Activated CD8-positive, alpha-beta memory T cell treated with anti-CD3 and anti-CD28 coated beads for 36 hours (primary cell): ENCODE data around the gene NAGA. TPM values are rescaled to one million over a fixed set of nuclear protein-coding genes. Genes with fewer than 3 reads are reported as not detected.

Experiments used
- CTCF ChIA-PET: fragments of 350-600 bp; sonication (Branson Sonifier 250); formaldehyde crosslinking; loops from one replicate; lab custom pipeline; 2021; ENCODE audit warnings: antibody characterized with exemption; lab: Charles Lee
- POLR2A ChIA-PET: fragments of 350-600 bp; sonication (Branson Sonifier 250); formaldehyde crosslinking; loops from one replicate; lab custom pipeline; 2021; ENCODE audit warnings: antibody characterized with exemption; lab: Charles Lee
- total RNA-seq, 2 experiments: library from RNA; stranded (reverse); gene quantifications; one replicate each; pipeline ENCODE4 v1.2.3, GENCODE V29; 2021

The NAGA gene
- total RNA-seq, 2 experiments from 2014 or later: 20.0 to 20.9 TPM

DNA sequence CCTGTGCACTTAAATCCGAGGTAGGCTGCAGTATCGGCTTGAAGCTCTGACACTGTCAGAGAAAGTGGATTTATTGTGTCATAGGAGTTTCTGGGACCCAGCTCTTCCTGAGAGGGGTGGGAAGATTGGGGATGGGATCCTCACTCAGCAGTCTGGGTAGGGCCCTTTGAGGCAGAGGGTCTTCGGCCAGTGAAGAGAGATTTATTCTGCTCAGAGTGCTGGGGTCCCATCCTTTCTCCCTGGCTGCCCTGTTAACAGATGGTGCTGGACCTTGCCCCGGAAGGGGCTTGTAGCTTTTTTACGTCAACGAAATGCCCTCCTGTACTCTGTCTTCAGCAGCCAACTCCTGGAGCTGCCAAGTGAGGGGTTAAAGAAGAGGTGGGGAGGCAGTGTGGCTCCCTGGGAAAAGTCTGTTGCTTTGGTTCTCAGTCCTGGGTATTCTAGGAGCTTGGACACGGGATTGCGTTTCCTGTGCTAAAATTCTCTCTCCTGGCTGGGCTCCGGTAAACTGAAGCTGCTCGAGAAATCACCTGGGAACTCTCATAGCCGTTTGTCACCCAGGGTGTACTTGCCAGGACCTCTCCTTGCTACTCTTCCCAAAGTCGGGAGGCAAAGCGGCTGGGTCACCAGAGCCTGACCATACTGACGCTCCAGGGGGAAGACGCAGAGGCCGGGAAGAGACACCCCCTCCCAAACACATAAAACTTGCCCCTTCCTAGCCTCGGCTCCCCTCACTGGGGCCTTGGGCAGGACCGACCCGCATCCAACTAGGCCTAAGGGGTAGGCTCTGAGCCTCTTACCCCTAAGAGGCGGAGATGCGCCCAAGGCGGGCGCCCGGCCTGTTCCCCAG, 8.1 kb upstream of the NAGA start:
- ChIA-PET POLR2A (interaction anchor here (0.5 to 3.3 kb wide), 4 partner anchors 8 to 466 kb away, joined by 3 to 42 read pairs (median 5); partner anchors contain the start of gene NDUFA6), CTCF (interaction anchor here (0.6 to 4.6 kb wide), 3 partner anchors 11 to 138 kb away, joined by 6 to 31 read pairs (median 6); partner anchors contain the start of gene NDUFA6)

DNA sequence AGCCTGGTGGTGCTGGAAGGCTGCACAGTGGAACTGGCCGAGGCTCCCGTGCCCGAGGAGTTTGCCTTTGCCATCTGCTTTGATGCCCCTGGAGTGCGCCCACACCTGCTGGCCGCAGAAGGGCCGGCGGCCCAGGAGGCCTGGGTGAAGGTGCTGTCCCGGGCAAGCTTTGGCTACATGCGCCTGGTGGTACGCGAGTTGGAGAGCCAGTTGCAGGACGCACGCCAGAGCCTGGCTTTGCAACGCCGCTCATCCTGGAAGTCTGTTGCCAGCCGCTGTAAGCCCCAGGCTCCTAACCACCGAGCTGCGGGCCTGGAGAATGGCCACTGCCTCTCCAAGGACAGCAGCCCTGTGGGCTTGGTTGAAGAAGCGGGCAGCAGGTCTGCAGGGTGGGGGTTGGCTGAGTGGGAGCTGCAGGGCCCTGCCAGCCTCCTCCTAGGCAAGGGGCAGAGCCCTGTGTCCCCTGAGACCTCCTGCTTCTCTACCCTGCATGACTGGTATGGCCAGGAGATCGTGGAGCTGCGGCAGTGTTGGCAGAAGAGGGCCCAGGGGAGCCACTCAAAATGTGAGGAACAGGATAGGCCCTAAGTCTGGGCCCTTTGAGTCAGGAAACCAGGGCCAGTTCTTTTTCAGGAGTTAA, 7.0 kb upstream of the NAGA start:
- ChIA-PET CTCF (interaction anchor here (1.1 to 4.6 kb wide), 2 partner anchors 12 to 111 kb away, joined by 3 to 31 read pairs; partner anchors contain the start of gene NDUFA6), POLR2A (interaction anchor here (3.3 kb wide), 1 partner anchor 13 kb away, joined by 42 read pairs; the partner anchor contains the start of gene NDUFA6)

DNA sequence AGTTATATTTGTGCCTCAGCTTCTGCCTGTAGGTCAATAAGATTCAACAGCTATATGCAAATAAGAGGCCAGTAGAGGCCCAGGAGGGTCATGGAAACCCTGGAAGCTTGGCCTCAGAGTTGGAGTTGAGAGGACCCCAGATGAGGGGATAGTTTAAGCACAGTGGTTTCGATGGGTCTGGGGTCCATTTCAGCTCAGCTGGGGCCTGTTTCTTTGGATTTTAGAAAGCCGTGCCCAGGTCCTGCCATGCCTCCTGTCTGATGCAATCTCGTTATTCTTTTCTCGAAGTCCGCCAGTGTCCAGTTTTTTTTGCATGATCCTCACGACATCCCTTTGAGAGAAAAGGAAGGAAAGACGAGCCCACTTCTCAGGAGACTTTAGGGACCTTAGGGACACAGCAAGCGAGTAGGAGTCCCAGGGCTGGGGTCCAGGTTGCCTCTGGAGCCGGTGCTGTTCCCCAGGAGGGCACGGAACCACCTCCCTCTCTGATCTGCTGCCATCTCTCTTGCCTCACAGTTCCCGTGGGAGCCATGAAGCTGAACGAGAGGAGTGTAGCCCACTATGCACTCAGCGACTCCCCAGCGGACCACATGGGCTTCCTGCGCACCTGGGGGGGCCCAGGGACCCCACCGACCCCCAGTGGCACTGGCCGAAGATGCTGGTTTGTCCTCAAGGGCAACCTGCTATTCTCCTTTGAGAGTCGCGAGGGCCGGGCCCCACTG, 6.3 kb upstream of the NAGA start:
- POLR2A ChIA-PET: interaction anchor here (0.7 kb wide), 1 partner anchor 17 kb away, joined by 11 read pairs; no protein-coding TSS in a partner anchor

DNA sequence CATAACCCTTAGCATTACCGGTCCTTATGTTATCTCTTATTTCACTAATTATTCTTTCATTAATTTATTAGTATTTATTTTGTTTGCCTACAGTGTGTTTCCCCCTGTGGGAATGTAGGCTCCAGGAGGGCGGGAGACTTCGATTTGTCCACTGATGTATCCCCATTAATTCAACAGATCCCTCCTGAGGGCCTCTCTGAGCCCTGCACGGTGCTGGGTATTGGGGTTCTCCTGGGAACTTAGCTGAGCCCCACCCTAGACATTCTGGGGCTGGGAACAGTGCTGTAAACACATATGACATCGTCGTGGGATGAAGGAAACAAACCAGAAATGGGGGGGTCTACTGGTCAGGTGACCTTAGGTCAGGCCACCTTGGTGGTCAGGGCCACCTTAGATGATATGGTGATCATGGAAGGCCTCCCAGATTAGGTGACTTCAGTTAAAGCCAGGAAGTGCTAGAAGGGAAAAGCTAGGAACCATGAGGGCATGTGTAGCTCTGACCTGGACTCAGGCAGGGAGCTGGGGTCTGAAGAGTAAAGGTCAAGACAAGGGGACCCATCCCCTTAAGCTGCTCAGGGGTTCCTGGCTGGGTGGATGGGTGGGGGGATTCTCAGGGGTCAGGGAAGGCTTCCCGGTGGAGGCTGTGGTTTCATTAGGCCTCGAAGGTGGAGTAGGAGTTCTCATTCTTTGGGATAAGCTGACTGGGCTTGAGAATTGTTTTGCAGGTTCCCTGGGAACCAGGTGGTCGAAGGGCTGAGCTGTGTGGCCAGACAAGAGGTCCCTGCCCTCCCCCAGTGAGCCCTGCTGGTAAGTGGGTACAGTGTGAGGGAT, 4.4 kb upstream of the NAGA start:
- ChIA-PET CTCF (interaction anchor here (0.6 to 1.6 kb wide), 3 partner anchors 16 to 369 kb away, joined by 3 to 7 read pairs (median 6); partner anchors contain the start of gene NDUFA6), POLR2A (interaction anchor here (0.6 to 1.0 kb wide), 4 partner anchors 15 to 236 kb away, joined by 3 to 4 read pairs (median 4); partner anchors contain the start of gene NDUFA6)

More for the DNA sequence above, 6.3 kb upstream of the NAGA start:
- CTCF ChIA-PET: interaction anchor here (1.1 kb wide), 1 partner anchor 110 kb away, joined by 3 read pairs; no protein-coding TSS in a partner anchor

DNA sequence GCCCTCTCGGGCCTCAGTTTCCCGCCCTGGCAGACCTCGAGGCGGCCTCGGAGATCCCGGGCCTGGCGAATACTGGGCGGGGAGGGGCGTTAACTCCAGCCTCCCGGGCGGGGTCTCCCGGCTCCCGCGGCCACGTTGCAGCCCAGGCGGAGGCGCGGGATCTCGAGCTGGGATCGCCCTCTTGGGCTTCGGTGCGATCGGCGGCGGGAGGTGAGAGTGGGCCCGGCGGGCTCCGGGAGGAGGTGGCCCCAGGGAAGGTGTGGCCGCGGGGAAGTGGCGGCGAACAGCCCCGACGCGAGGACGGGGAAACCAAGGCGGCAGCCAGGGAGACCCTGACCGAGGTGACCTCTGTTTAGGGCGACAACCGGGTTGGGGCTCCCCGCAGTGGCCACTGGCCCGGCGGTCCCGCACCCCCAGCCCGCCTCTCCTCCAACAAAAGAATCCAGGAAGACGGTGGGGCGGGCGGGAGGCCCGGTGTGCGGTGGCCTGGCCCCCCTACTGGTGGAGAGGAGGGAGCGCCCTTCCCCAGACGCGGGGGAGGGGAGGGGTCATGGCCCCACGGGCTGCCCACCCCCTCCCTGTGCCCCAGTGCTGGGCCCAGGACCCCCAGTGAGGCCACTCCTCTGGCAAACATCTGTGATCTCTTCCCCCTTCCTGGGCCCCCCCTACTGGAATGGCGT, 3.7 kb upstream of the NAGA start, which contains the start of gene PHETA2:
TSS of gene PHETA2 (plus strand) at position 117 of the 680 bp plus-strand sequence. CDS start 3,046 bp downstream, outside the sequence.
- ChIA-PET CTCF (interaction anchor here (1.1 kb wide), 1 partner anchor 8 kb away, joined by 3 read pairs; no protein-coding TSS in a partner anchor), POLR2A (interaction anchor here (1.0 kb wide), 1 partner anchor 17 kb away, joined by 3 read pairs; no protein-coding TSS in a partner anchor)

DNA sequence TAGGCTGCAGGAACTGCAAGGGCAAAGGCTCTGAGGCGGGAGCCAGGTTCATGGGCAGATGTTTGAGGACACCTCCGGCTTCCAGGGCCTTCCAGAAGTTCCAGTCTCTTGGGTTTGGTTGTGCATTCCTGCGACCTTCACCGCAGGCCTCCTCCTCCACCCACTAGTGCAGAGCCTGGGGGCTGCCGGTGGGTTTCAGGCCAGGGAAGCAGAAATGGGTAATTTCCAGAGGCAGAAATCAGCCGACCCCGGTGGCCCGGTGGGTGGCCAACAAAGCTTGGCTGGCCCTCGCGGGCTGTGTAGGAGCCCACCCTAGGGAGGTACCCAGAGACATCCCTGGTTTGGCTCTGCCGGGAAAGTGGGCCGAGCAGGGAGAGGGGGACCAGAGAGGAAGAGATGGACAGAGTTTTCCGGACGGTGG, 3.0 kb upstream of the NAGA start:
- ChIA-PET CTCF (interaction anchor here (1.1 kb wide), 1 partner anchor 9 kb away, joined by 3 read pairs; no protein-coding TSS in a partner anchor), POLR2A (interaction anchor here (1.0 kb wide), 1 partner anchor 18 kb away, joined by 3 read pairs; no protein-coding TSS in a partner anchor)

DNA sequence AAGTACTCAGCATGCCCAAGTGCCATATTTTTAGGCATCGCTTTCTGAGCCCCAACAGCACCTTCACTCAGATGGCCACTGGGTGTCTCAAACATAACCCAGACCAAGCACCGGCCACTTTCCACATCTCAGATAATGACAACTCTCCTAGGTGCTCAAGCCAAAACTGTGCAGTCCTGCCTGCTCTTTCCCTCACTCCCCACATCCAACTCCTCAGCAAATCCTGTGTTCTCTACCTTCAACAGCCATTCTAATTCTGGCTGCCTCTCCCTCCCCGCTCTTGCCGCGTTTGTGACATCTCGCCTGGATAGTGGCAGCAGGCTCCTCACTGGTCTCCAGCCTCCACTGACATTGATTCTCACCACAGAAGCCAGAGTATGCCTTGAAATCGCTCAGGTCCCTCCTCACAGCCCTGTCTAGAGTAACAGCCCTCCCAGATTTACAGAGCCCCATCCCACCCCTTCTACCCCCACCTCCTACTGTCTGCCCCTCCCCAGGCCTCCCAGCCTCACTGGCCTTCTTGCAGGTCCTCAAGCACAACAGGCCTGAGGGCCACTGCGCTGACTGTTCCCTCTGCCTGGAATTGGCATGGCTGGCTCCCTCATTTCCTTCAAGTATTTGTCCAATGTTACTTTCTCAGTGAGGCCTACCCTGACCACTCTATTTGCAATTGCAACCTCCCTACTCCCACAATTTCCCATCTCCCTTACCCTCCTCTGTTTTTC, 2.2 kb upstream of the NAGA start:
- POLR2A ChIA-PET: no interaction called here
- CTCF ChIA-PET: no interaction called here

DNA sequence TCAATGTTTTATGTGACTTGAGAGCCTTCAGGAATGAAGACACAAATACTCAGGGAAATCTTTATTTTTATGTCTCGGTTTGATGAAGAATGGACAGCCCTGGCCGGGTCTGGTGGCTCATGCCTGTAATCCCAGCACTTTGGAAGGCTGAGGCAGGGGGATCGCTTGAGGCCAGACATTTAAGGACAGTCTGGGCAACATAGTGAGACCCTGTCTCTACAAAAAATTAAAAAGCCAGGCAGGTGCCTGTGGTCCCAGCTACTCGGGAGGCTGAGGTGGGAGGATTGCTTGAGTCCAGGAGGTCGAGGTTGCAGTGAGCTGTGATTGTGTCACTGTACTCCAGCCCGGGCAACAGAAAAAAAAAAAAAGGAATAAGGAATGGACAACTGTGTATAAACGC, 896 bp upstream of the NAGA start:
- POLR2A ChIA-PET: interaction anchor here (0.6 to 2.7 kb wide), 5 partner anchors 8 to 482 kb away, joined by 3 to 19 read pairs (median 5); partner anchors contain the start of genes NDUFA6, PMM1 and SMDT1

DNA sequence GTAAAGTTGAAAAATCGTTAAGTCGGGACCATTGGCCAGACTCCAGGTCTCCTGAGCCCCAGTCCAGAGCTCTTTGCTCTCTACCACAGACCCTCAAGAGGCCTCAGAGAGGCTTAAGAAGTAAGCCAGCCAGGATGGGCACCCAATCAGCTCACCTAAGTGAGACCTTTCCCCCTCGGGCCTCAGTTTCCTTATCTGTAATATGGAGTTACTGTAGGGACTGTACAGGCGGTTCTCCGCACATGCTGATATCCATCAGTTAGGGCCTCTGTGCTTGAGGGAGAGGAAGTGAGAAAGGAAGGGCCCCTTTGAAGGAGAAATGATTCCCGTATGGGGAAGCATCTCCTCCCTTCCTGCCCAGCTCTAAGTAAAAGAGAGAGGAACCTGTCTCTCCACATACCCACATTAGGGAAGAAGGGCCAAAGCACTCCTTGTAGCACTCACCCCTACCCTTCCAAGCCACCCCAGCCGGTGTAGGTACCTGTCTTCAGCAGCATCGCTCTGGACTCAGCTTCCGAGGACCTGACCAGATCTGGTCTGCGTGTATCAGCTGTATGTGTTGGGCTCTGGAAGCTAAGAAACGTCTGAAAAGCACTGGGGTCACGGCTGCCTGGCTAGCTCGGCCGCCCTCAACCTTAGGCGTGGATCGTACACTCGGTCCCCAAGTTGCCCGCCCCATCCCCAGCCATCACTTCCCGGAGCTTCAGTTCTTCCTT, 653 bp downstream of the NAGA start:
- ChIA-PET POLR2A (interaction anchor here (1.3 to 2.7 kb wide), 4 partner anchors 10 to 39 kb away, joined by 3 to 19 read pairs (median 6); partner anchors contain the start of gene NDUFA6), CTCF (interaction anchor here (1.1 to 1.9 kb wide), 2 partner anchors 23 to 104 kb away, joined by 4 to 6 read pairs; no protein-coding TSS in a partner anchor)

More for the DNA sequence above, 896 bp upstream of the NAGA start:
- CTCF ChIA-PET: interaction anchor here (0.9 kb wide), 1 partner anchor 8 kb away, joined by 4 read pairs; the partner anchor contains the start of gene SMDT1

DNA sequence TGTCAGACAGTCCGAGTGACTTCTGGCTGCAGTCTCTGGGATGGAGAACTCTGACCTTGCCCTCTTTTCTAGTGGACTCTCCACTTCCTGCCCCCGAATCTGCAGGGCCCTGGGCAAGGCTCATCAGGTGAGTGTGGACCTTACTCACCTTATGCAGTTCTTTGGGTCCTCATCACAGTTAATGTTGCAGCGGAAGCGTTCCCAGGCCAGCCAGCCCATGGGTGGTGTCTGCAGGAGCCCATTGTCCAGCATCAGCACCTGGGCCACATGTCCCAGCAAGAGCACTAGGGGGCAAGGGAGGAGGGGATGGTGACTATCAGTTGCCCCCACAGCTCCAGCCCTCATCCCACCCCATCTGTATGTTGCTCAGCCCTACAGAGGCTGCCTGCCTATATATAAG, 2.3 kb downstream of the NAGA start:
- ChIA-PET POLR2A (interaction anchor here (0.9 to 1.6 kb wide), 2 partner anchors 11 to 37 kb away, joined by 3 read pairs; partner anchors contain the start of gene SMDT1), CTCF (no interaction called here)

DNA sequence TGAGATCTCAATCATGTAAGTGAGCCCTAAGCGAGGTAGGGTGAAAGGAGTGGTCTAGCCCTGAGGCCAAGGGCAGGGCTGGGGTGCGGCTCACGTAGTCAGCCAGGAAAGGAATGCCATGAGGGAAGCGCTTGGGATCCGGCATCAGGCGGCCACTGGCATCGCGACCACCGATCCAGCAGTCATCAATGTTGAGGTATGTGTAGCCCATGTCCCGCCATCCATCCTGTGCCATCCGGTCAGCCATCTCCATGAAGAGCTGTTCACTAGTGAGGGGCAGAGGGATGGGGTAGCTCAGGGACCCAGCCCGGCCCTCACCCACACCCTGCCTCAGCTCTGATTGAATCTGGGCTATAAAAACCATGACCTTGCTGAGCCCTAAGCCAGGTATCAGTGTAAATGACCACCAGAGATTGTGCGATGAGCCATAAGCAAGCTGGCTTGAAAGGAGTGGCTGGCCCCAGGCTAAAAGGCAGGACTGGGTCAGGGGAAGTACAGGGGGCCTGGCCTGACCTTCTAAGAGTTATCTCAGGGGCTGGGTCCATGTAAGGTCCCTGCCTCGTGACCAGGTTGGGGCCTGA, 2.9 kb downstream of the NAGA start:
- ChIA-PET POLR2A (interaction anchor here (0.9 kb wide), 1 partner anchor 12 kb away, joined by 3 read pairs; the partner anchor contains the start of gene SMDT1), CTCF (no interaction called here)

DNA sequence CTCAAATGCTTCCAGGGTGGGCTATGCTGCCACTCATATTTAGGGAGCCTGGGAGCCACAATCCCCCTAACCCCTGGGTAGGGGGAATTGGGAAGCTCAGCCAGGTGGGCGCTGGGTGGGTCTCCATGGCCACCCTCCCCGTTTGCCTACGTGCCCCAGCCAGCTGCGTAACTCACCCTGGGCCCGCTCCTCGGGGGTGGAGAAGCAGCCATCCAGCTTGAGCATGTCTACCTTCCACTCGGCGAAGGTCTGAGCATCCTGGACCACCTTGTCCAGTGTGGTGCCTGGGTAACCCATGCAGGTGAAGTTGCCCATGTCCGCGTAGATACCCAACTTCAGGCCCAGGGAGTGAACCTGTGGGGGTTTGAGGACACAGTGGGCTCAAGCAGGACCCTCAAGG, 3.7 kb downstream of the NAGA start:
- ChIA-PET POLR2A (interaction anchor here (0.6 kb wide), 1 partner anchor 330 kb away, joined by 3 read pairs; no protein-coding TSS in a partner anchor), CTCF (interaction anchor here (0.6 kb wide), 1 partner anchor 112 kb away, joined by 3 read pairs; no protein-coding TSS in a partner anchor)

DNA sequence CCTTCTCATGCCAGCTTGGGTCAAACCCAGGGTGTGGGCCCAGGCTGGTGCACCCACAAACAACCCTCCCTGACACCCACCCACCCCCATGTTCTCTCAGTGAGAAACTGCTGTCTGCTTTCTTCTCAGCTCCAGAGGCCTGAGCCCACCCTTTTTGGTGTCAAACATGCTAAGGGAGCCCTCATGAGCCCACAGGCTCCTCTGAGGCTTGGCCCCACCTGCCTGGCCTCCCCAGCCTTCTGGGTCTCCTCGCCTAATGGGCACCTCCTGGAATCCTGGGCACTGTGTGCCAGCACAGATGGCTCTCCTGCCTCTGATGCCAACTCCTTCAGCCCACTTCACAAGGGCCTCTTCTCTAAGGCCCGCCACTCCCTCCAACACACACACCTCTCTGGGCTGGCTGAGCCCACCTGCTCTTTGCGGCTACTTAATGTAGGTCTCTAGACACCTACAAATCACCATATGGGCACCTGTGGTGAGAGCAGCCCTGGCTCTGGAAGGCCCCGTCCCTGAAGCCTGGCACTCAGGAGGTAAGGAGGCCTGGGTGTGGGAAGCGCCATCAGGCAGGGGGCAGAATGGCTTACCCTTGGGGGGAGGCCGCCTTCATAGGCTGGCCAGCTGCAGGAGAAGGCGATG, 4.4 kb downstream of the NAGA start:
- ChIA-PET POLR2A (interaction anchor here (0.6 kb wide), 1 partner anchor 330 kb away, joined by 3 read pairs; no protein-coding TSS in a partner anchor), CTCF (interaction anchor here (0.6 kb wide), 1 partner anchor 113 kb away, joined by 3 read pairs; no protein-coding TSS in a partner anchor)
